Osteocyte (in vitro differentiated cells): ENCODE results near the gene OLFML2A. TPM values are rescaled to one million over a fixed set of nuclear protein-coding genes. Genes with fewer than 3 reads are reported as not detected.
"Not testable (repeated sequence)": the region's sequence is repeated elsewhere in the genome, so short reads cannot be mapped to it uniquely, and the experiment has no call there.

ENCODE experiments used
- DNase-seq: peaks from one replicate; pipeline ENCODE4 v3.0.0; 2021; ENCODE audit warnings: mixed read lengths; ENCODE audit not compliant: unreplicated experiment; ENCODE audit errors: extremely low spot score
- H3K27ac Mint-ChIP-seq: one replicate; pipeline ENCODE4 v1.8.0; 2021; ENCODE audit warnings: mild to moderate bottlenecking, mixed read lengths; ENCODE audit not compliant: unreplicated experiment
- H3K27me3 Mint-ChIP-seq: one replicate; pipeline ENCODE4 v1.8.0; 2021; ENCODE audit warnings: mixed read lengths; ENCODE audit not compliant: unreplicated experiment
- H3K36me3 Mint-ChIP-seq: one replicate; pipeline ENCODE4 v1.8.0; 2021; ENCODE audit warnings: mixed read lengths; ENCODE audit not compliant: unreplicated experiment
- H3K4me1 Mint-ChIP-seq: one replicate; pipeline ENCODE4 v1.8.0; 2021; ENCODE audit warnings: mixed read lengths; ENCODE audit not compliant: unreplicated experiment
- H3K4me3 Mint-ChIP-seq: one replicate; pipeline ENCODE4 v1.8.0; 2021; ENCODE audit warnings: mild to moderate bottlenecking, moderate library complexity, mixed read lengths; ENCODE audit not compliant: unreplicated experiment
- H3K9me3 Mint-ChIP-seq: one replicate; pipeline ENCODE4 v1.8.0; 2021; ENCODE audit warnings: mixed read lengths; ENCODE audit not compliant: unreplicated experiment
- total RNA-seq: library from RNA; stranded (reverse); gene quantifications from 2 replicates; pipeline ENCODE4 v1.2.1, GENCODE V29; 2021
- TF ChIP-seq, protein P1 (sequence below): fragments of 200-600 bp; sonication (generic); IDR thresholded peaks from 2 replicates; pipeline ENCODE4 v1.5.0; 2021; ENCODE audit warnings: antibody characterized with exemption, mild to moderate bottlenecking, moderate library complexity

Gene OLFML2A
- total RNA-seq, 1 donor from 2014 or later = 146 TPM

DNA sequence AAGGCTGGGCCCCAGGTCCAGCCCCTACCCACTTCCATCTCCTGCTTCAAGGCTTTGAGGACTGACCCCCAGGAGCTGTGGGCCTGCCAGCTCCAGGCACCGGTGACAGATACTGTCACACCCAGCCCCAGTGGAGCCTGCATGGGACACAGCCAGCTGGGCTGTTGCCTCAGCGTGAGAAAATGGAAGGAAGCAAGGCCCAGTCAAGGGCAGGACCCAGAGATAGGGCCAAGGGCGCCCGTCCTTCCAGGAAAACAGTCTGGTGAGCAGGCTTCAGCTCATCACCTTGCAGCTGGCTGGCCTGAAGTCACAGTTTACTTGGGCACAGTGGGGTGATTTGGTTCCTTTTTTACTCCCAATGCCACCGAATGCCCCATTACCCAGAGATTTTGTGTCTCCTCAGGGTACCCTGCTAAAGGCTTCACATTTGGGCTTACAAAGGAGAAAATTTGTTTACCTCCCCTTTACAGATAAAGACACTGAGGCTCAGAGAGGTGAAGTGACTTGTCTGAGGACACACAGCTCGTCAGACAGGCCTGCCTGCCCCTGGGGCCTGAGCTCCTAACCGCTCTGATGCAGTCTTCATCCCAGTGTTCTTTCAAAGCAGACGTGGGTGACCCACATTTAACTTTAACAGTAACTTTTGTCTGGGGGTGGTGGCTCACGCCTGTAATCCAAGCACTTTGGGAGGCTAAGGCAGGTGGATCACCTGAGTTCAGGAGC is 54.9 kb downstream of the OLFML2A start:
- TF ChIP-seq, protein P1, sequence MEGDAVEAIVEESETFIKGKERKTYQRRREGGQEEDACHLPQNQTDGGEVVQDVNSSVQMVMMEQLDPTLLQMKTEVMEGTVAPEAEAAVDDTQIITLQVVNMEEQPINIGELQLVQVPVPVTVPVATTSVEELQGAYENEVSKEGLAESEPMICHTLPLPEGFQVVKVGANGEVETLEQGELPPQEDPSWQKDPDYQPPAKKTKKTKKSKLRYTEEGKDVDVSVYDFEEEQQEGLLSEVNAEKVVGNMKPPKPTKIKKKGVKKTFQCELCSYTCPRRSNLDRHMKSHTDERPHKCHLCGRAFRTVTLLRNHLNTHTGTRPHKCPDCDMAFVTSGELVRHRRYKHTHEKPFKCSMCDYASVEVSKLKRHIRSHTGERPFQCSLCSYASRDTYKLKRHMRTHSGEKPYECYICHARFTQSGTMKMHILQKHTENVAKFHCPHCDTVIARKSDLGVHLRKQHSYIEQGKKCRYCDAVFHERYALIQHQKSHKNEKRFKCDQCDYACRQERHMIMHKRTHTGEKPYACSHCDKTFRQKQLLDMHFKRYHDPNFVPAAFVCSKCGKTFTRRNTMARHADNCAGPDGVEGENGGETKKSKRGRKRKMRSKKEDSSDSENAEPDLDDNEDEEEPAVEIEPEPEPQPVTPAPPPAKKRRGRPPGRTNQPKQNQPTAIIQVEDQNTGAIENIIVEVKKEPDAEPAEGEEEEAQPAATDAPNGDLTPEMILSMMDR = no peak
- no peaks in the 10 kb centered on the region for H3K36me3 Mint-ChIP-seq
- DNase-seq = no peak
- no peaks in the 10 kb centered on the region for H3K9me3 Mint-ChIP-seq
- no peak overlapping the region for H3K4me3 Mint-ChIP-seq
- no peaks in the 10 kb centered on the region for H3K27me3 Mint-ChIP-seq
- H3K27ac Mint-ChIP-seq = peak overlapping the region; percentile 64
- peaks cover 34% of the 10 kb centered on the region for H3K4me1 Mint-ChIP-seq

DNA sequence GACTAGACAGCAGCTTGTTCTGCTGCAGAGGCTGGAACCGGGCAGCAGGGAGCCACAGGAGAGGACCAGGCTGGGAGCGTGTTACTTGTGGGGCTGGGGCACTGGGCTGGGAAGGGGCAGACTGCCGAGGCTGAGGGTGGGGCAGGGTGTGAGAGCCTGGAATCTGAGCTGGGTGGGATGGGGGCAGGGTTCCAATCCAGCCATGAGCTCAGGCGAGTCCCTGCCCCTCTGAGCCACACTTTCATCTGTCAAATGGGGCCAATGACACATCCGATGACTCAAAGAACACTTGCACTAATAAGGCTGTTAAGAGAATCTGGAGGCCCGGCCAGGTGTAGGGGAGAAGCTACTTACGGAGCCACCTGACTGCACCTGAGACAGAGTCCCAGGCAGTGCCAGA is 57.7 kb downstream of the OLFML2A start:
- Mint-ChIP-seq H3K9me3 (no peaks in the 10 kb centered on the region), H3K4me3 (no peak overlapping the region), H3K36me3 (no peaks in the 10 kb centered on the region), H3K4me1 (peaks cover 30% of the 10 kb centered on the region), H3K27ac (peak overlapping the region; percentile 77), H3K27me3 (no peaks in the 10 kb centered on the region)
- TF ChIP-seq, protein P1 = no peak
- DNase-seq = no peak

DNA sequence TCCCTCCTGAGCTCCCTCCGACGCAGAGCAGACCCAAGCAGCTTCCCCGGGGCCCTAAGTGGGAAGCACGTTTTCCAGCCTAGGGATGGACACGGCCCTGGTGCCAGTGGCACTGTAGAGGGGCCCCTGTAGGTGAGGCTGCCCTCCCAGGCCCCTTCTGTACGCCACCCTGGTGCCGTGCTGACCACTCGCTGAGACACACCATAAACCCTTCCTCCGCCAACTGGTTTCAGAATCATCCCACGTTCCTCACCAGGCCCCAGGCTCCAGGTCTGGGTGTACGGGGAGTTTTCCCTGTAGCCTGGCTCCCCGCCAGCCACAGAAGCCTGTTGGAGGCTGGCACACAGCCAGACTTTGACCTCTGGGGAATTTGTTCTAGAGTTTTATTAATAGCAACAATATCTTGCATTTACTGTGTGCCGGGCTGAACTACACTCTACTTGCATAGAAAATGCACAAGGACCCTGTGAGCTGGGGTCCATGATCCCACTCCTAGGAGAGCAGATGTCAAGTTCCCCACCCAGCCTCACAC is 58.2 kb downstream of the OLFML2A start:
- H3K27ac Mint-ChIP-seq = peak overlapping the region; percentile 77
- no peaks in the 10 kb centered on the region for H3K9me3 Mint-ChIP-seq
- peak; percentile 93 for DNase-seq

DNA sequence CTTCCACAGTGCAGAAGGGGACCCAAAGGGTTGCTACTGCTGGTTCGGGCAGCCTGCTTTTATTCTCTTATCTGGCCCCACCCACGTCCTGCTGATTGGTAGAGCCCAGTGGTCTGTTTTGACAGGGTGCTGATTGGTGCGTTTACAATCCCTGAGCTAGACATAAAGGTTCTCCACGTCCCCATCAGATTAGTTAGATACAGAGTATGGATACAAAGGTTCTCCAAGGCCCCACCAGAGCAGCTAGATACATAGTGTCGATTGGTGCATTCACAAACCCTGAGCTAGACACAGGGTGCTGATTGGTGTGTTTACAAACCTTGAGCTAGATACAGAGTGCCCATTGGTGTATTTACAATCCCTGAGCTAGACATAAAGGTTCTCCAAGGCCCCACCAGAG is 61.2 kb downstream of the OLFML2A start:
- H3K4me3 Mint-ChIP-seq, DNase-seq, H3K27me3 Mint-ChIP-seq, H3K9me3 Mint-ChIP-seq, H3K36me3 Mint-ChIP-seq, H3K27ac Mint-ChIP-seq: not testable (repeated sequence)
- peaks cover 28% of the 10 kb centered on the region for H3K4me1 Mint-ChIP-seq

More for the DNA sequence above, 58.2 kb downstream of the OLFML2A start:
- Mint-ChIP-seq H3K36me3 (no peaks in the 10 kb centered on the region), H3K4me1 (peaks cover 32% of the 10 kb centered on the region), H3K27me3 (no peaks in the 10 kb centered on the region), H3K4me3 (no peak overlapping the region)
- TF ChIP-seq, protein P1 = no peak

DNA sequence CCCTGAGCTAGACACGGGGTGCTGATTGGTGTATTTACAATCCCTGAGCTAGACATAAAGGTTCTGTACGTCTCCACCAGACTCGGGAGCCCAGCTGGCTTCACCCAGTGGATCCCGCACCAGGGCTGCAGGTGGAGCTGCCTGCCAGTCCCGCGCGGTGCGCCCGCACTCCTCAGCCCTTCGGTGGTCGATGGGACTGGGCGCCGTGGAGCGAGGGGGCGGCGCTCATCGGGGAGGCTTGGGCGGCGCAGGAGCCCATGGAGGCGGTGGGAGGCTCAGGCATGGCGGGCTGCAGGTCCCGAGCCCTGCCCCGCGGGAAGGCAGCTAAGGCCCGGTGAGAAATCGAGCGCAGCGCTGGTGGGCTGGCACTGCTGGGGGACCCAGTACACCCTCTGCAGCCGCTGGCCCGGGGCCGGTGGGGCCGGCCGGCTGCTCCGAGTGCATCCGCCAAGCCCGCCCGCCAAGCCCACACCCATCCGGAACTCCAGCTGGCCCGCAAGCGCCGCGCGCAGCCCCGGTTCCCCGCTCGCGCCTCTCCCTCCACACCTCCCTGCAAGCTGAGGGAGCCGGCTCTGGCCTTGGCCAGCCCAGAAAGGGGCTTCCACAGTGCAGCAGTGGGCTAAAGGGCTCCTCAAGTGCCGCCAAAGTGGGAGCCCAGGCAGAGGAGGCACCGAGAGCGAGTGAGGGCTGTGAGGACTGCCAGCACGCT is 61.8 kb downstream of the OLFML2A start:
- peaks cover 34% of the 10 kb centered on the region for H3K4me1 Mint-ChIP-seq
- H3K27ac Mint-ChIP-seq, H3K27me3 Mint-ChIP-seq, H3K4me3 Mint-ChIP-seq, DNase-seq, H3K9me3 Mint-ChIP-seq, H3K36me3 Mint-ChIP-seq: not testable (repeated sequence)
